Pancreas (tissue), 10 donors: ENCODE measurements around the gene CACNA1C. TPM values are rescaled to one million over a fixed set of nuclear protein-coding genes. Genes with fewer than 3 reads are reported as not detected.

ENCODE experiments used
- ATAC-seq, 4 donors: fragments of 200-7000 bp; cut with Tn5 transposase; one replicate each; pipeline versions ENCODE4 v1.8.0 to v1.9.1; 2020; ENCODE audit warnings: mild to moderate bottlenecking in 4 of 4, moderate library complexity in 4 of 4
- DNase-seq, 6 donors: peaks; one replicate each; pipeline ENCODE4 v3.0.0-alpha.2; 2020
- FAIRE-seq: peaks from 2 replicates; lab custom pipeline; 2012; peaks lifted over from hg19 to GRCh38; lab: Jason Lieb, UNC
- H3K27ac ChIP-seq, 4 donors: fragments of 200-600 bp; sonication (generic); 1 replicate in 3 of 4; 2 replicates in 1 of 4; pipeline versions ENCODE4 v1.5.0 to v1.8.0; 2020
- H3K27me3 ChIP-seq, 4 donors: fragments of 200-600 bp; one replicate each; pipeline ENCODE4 v1.8.0; 2021
- H3K36me3 ChIP-seq, 3 donors: fragments of 200-600 bp; sonication (generic) in 1 of 3; one replicate each; pipeline versions ENCODE4 v1.5.0 to v1.8.0; 2020 to 2021
- H3K4me1 ChIP-seq, 3 donors: fragments of 200-600 bp; one replicate each; pipeline ENCODE4 v1.8.0; 2021
- H3K4me3 ChIP-seq, 4 donors: fragments of 200-600 bp; sonication (generic) in 2 of 4; one replicate each; pipeline versions ENCODE4 v1.5.0 to v1.8.0; 2020 to 2021
- H3K9me3 ChIP-seq, 4 donors: fragments of 200-600 bp; one replicate each; pipeline ENCODE4 v1.8.0; 2021
- CTCF ChIP-seq, 4 donors: fragments of 200-600 bp; sonication (generic) in 3 of 4; IDR thresholded peaks; one replicate each; pipeline versions ENCODE4 v1.5.0 to v1.8.0; 2021; ENCODE audit warnings: antibody characterized with exemption in 4 of 4
- WGBS, 2 donors: extraction: QIAGEN DNeasy Blood & Tissue Kit; methylation state at CpG; one replicate each; pipeline ENCODE4 v1.1.7; 2013; 5-methylcytosine and 5-hydroxymethylcytosine counted together
- intact Hi-C, 3 donors: fragments of 100-400 bp; cut with DNase I; formaldehyde crosslinking; loops; one replicate each; pipeline versions ENCODE4 v1.11.1 to v1.14.2; 2022
- polyA plus RNA-seq, 2 donors: library from polyadenylated mRNA; stranded (reverse); fragments of 200-250 nt; gene quantifications; one replicate each; pipeline ENCODE4 v1.2.3, GENCODE V29; 2013
- total RNA-seq, 6 donors: library from RNA; stranded (reverse); fragmentation: NEBNext Ultra II Directional in 4 of 6; extraction: Animal tissue kit (Norgen Biotek cat#: 25700) in 4 of 6; gene quantifications; one replicate each; pipeline versions ENCODE4 v1.2.1 to v1.2.4, GENCODE V29; 2021 to 2023
- donor health status: healthy with polysubstance abuse.
- donor health status: DM: no; HTN: no; CAD: no; lungs with moderate emphysema.
- donor health status: DM: no; HTN: no; CAD: no.
- donor health status: control.
- donor health status: control.
- donor health status: Bipolar disorder and iron deficiency.
- donor health status: DM: yes; HTN: yes; CAD: no.
- donor health status: DM: no; HTN: no; CAD: no.
- donor health status: DM: no; HTN: no; CAD: no.
- donor health status: DM: yes; HTN: yes; CAD: no.

The CACNA1C gene
- total and polyA plus RNA-seq, 8 donors: 1.2 to 3.8 (median 2.3) TPM

GRCh38 chr12:2450553-2450952 lies 397.8 kb downstream of the CACNA1C start:
- intact Hi-C loops: no loop called here
- WGBS, 2 donors: 70 to 88% methylated on average over 9 of the region's 9 CpGs
- no peaks in the 10 kb centered on the region for H3K36me3 ChIP-seq
- H3K27ac ChIP-seq: no peak overlapping the region
- no peak for FAIRE-seq
- TF ChIP-seq CTCF (IDR thresholded peaks at IDR 0.05): no peak
- no peaks in the 10 kb centered on the region for H3K27me3 ChIP-seq
- H3K4me1 ChIP-seq: no peaks in the 10 kb centered on the region
- no peak for ATAC-seq
- H3K9me3 ChIP-seq: no peaks in the 10 kb centered on the region
- H3K4me3 ChIP-seq: no peak overlapping the region
- DNase-seq: no peak

GRCh38 chr12:2451025-2451424 lies 398.2 kb downstream of the CACNA1C start:
- Histone ChIP-seq H3K27me3 (no peaks in the 10 kb centered on the region), H3K27ac (no peak overlapping the region), H3K9me3 (no peaks in the 10 kb centered on the region), H3K4me1 (no peaks in the 10 kb centered on the region), H3K4me3 (no peak overlapping the region), H3K36me3 (no peaks in the 10 kb centered on the region)
- ATAC-seq (no peak), FAIRE-seq (no peak), DNase-seq (no peak)
- intact Hi-C loops: no loop called here
- WGBS, 2 donors: 59 to 67% methylated on average over 4 of the region's 4 CpGs
- TF ChIP-seq CTCF (IDR thresholded peaks at IDR 0.05): no peak

GRCh38 chr12:2451497-2451896 lies 398.7 kb downstream of the CACNA1C start:
- Histone ChIP-seq H3K27me3 (no peaks in the 10 kb centered on the region), H3K9me3 (no peaks in the 10 kb centered on the region), H3K27ac (no peak overlapping the region), H3K4me3 (no peak overlapping the region), H3K4me1 (no peaks in the 10 kb centered on the region), H3K36me3 (no peaks in the 10 kb centered on the region)
- TF ChIP-seq CTCF (IDR thresholded peaks at IDR 0.05): no peak
- ATAC-seq: no peak
- DNase-seq: no peak
- no peak for FAIRE-seq
- intact Hi-C loops: no loop called here
- 70 to 73% methylated on average over 5 of the region's 5 CpGs for whole genome bisulfite sequencing, 2 donors

- H3K4me1 ChIP-seq: no peaks in the 10 kb centered on the region
- no peaks in the 10 kb centered on the region for H3K36me3 ChIP-seq
- ATAC-seq (no peak), DNase-seq (no peak), FAIRE-seq (no peak)
- H3K4me3 ChIP-seq: no peak overlapping the region
- TF ChIP-seq CTCF (IDR thresholded peaks at IDR 0.05): no peak
- 59 to 71% methylated on average over 15 of the region's 15 CpGs for WGBS, 2 donors
- no peaks in the 10 kb centered on the region for H3K27me3 ChIP-seq
- no peak overlapping the region for H3K27ac ChIP-seq
- intact Hi-C loops: no loop called here
- no peaks in the 10 kb centered on the region for H3K9me3 ChIP-seq
These were observed 400.4 kb downstream of the CACNA1C start for GRCh38 chr12:2453076-2453760.

GRCh38 chr12:2453761-2454090 lies 400.9 kb downstream of the CACNA1C start:
- FAIRE-seq (no peak), ATAC-seq (no peak), DNase-seq (no peak)
- no peaks in the 10 kb centered on the region for H3K4me1 ChIP-seq
- H3K36me3 ChIP-seq: no peaks in the 10 kb centered on the region
- no peak for TF ChIP-seq CTCF (IDR thresholded peaks at IDR 0.05)
- intact Hi-C loops: no loop called here
- no peaks in the 10 kb centered on the region for H3K9me3 ChIP-seq
- no peak overlapping the region for H3K4me3 ChIP-seq
- H3K27ac ChIP-seq: no peak overlapping the region
- no peaks in the 10 kb centered on the region for H3K27me3 ChIP-seq
